Sciatic nerve (tissue), 2 donors: ENCODE data around the gene CDK15. TPM values are rescaled to one million over a fixed set of nuclear protein-coding genes. Genes with fewer than 3 reads are reported as not detected.
"Not testable (repeated sequence)": the region's sequence is repeated elsewhere in the genome, so short reads cannot be mapped to it uniquely, and the experiment has no call there.

Experiments used
- ATAC-seq: fragments of 200-7000 bp; cut with Tn5 transposase; one replicate; pipeline ENCODE4 v1.9.1; 2020; ENCODE audit warnings: mild to moderate bottlenecking, moderate library complexity
- DNase-seq: peaks from one replicate; pipeline ENCODE4 v3.0.0-alpha.2; 2020; ENCODE audit warnings: low spot score
- intact Hi-C: fragments of 100-400 bp; cut with DNase I; formaldehyde crosslinking; loops from one replicate; pipeline ENCODE4 v1.14.2; 2022
- total RNA-seq: library from RNA; stranded (reverse); fragmentation: NEBNext Ultra II Directional; extraction: Animal tissue kit (Norgen Biotek cat#: 25700); gene quantifications from one replicate; pipeline ENCODE4 v1.2.1, GENCODE V29; 2021
- donor health status: DM: no; HTN: no; CAD: no.
- donor health status: DM: no; HTN: no; CAD: no.

Gene CDK15
- total RNA-seq, 1 donor from 2014 or later = 2.3 TPM

DNA sequence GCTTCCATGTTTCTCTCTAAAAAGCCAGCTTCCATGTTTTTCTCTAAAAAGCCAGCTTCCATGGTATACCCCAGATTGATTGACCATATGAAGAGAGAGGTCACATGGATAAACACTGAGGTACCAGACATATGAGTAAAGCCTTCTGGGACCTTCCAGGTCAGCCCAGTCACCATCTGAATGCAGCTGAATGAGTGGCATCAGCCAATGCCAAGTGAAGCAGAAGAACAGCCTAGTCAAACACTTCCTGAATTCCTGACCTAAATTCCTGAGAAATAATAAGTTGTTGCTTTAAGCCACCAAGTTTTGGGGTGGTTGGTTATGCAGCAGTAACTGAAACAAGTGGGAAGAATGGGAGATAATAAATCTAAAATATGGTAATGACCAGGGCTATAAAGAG, 19.9 kb upstream of the CDK15 start:
- no peak for ATAC-seq
- intact Hi-C loops = no loop called here
- no peak for DNase-seq

- DNase-seq = no peak
- intact Hi-C loops = no loop called here
- no peak for ATAC-seq
Observed at GRCh38 chr2:201788371-201788770, 18.0 kb upstream of the CDK15 start.

DNA sequence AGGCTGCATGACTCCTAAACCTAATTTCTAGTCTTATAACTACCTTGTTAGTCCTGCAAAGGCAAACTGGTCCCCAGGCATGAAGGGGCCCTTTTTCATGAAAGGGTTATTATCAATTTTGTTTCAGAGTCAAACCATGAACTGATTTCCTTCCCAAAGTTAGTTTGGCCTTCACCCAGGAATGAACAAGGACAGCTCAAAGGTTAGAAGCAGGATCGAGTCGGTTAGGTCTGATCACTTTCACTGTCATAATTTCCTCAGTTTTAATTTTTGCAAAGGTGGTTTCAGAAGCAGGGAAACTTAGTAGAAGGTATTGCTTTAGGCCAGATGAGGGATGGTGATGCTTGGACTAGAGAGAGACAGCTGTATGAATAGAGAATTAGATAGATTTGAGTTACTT, 16.9 kb upstream of the CDK15 start:
- DNase-seq (no peak), ATAC-seq (no peak)
- intact Hi-C loops = no loop called here

GRCh38 chr2:201790291-201790690, 16.0 kb upstream of the CDK15 start:
- no peak for ATAC-seq
- DNase-seq = no peak
- intact Hi-C loops = loop anchor here (5.0 kb wide), 1 partner anchor 382 kb away; no protein-coding TSS in a partner anchor

GRCh38 chr2:201790989-201791388, 15.3 kb upstream of the CDK15 start:
- ATAC-seq = no peak
- intact Hi-C loops = loop anchor here (5.0 kb wide), 1 partner anchor 381 kb away; no protein-coding TSS in a partner anchor
- DNase-seq = no peak

DNA sequence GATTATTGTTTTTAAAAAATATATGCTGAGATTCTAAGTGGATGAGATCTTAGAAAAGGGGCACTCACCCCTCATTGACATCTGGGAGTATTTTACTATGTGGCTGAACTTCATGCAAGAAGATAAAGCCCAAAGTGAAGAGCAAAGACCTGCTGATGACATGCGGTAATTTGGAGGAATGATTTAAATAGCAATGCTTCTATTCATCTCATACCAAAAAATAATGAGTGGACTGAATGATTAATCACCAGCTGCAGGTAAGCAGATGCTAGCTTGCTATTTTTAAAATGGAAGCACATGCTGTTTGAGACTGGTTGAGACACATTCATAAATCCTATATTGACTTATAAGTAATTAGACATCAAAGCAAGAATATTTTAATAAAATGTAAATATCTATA, 12.7 kb upstream of the CDK15 start:
- intact Hi-C loops = loop anchor here (5.0 kb wide), 1 partner anchor 379 kb away; no protein-coding TSS in a partner anchor
- no peak for ATAC-seq

DNA sequence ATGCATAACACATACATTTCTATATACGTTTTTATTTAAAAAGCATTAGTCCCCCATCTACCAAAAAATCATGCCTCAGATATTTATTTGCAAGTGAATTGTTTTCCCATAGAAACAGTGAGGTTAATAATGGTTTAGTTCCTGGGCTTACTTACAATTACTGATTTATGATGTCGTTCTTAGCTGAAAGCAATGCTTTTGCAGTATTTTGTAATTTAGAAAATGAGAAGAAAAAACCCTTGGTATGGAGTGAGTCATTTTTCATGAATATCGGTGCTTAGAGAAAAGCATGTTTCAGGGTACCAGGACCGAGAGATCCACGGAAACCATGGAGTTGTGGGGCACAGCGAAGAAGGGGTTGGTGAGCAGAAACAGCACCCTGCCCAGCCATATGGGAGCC, 12.0 kb upstream of the CDK15 start:
- intact Hi-C loops = loop anchor here (5.0 kb wide), 1 partner anchor 378 kb away; no protein-coding TSS in a partner anchor
- DNase-seq (no peak), ATAC-seq (no peak)

More for the DNA sequence above, 12.7 kb upstream of the CDK15 start:
- no peak for DNase-seq

- ATAC-seq (peak; percentile 84), DNase-seq (no peak)
- intact Hi-C loops = no loop called here
Observed at GRCh38 chr2:201795607-201796477, 10.5 kb upstream of the CDK15 start.

GRCh38 chr2:201796478-201796865, 9.9 kb upstream of the CDK15 start:
- DNase-seq (no peak), ATAC-seq (no peak)
- intact Hi-C loops = no loop called here

DNA sequence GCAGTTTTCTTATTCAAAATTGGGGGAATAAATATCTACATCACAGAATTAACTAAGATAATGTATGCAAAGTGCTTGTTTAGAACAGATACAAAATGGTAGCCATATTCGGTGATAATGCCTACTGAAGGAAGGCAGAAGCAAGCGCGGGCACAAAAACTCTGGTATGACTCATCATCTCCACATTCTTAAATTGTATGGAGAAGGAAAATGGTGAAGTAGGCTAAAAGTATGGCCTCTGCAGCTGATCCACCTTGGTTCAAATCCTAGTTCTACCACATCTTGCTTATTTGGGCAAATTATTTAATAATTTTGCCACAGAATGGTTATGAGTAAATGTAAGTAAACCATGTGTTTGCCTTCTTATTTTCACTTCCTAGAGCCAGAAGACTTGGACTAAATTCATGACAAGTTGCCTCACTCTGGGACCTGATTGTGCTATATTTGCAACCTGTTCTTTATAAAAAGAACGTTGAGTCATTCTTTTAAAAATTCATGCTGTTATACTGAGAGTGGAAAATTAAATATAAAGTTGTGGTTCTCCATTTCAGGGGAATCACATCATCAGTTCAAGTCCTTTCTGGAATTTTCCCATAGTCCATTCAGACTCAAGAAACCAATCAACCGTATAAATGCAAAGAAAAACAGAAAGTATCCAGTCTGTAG, 9.0 kb upstream of the CDK15 start:
- ATAC-seq (no peak), DNase-seq (no peak)
- intact Hi-C loops = no loop called here

DNA sequence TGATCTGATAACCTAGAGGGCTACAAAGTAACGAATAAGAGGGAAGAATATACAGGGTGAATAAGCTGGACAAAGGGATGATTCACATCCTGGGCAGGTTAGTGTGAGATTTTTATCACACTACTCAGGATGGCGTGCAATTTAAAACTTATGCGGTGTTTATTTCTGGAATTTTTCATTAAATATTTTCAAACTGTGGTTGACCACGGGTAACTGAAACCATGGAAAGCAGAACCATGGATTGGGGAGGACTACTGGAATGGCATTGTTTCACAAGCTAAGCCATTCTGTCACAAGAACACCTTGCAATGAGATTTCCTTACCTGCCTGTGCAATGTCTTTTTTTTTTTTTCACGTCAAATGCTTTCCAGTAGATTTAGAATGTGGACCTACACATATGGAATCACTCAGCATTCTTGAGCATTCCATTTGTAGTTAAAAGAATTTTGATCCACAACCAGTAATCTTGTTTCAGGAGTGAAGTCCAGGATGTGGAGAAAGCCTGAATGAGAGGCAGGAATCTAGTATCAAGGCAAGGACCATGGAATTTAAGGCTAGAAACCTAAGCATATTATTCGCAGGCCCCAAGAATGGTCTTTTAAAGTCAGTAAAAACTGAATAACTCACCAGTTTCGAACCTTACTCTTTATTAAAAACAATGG, 8.0 kb upstream of the CDK15 start:
- ATAC-seq = no peak
- intact Hi-C loops = no loop called here

GRCh38 chr2:201798914-201799285, 7.4 kb upstream of the CDK15 start:
- intact Hi-C loops, DNase-seq, ATAC-seq: not testable (repeated sequence)

More for the DNA sequence above, 8.0 kb upstream of the CDK15 start:
- DNase-seq = no peak

- intact Hi-C loops = no loop called here
- peak; percentile 71 for DNase-seq
- ATAC-seq = peak; percentile 97
Observed at GRCh38 chr2:201807452-201807999, 1.2 kb downstream of the CDK15 start.

GRCh38 chr2:201808027-201808426, 1.7 kb downstream of the CDK15 start:
- no peak for ATAC-seq
- intact Hi-C loops = no loop called here
- DNase-seq = no peak

DNA sequence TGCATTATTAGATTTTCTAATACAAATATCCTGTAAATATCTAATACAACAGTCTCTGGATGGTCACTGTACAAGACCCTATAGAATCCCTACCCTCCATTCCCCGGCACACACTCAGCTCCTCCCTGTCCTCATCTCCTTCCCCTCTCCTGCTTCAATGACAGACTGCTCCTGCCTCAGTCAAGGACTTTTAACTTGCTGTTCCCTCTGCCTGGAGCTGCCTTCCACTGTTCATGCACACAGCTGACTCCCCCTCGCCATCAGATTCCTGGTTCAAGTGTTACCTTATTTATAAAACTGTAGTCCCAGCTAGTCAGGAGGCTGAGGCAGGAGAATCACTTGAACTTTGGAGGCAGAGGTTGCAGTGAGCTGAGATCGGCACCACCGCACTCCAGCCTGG, 3.3 kb downstream of the CDK15 start:
- ATAC-seq (no peak), DNase-seq (no peak)
- intact Hi-C loops = no loop called here

GRCh38 chr2:201810604-201811003, 4.3 kb downstream of the CDK15 start:
- ATAC-seq, intact Hi-C loops, DNase-seq: not testable (repeated sequence)

- intact Hi-C loops = no loop called here
Observed at GRCh38 chr2:201813996-201814760, 7.8 kb downstream of the CDK15 start.

DNA sequence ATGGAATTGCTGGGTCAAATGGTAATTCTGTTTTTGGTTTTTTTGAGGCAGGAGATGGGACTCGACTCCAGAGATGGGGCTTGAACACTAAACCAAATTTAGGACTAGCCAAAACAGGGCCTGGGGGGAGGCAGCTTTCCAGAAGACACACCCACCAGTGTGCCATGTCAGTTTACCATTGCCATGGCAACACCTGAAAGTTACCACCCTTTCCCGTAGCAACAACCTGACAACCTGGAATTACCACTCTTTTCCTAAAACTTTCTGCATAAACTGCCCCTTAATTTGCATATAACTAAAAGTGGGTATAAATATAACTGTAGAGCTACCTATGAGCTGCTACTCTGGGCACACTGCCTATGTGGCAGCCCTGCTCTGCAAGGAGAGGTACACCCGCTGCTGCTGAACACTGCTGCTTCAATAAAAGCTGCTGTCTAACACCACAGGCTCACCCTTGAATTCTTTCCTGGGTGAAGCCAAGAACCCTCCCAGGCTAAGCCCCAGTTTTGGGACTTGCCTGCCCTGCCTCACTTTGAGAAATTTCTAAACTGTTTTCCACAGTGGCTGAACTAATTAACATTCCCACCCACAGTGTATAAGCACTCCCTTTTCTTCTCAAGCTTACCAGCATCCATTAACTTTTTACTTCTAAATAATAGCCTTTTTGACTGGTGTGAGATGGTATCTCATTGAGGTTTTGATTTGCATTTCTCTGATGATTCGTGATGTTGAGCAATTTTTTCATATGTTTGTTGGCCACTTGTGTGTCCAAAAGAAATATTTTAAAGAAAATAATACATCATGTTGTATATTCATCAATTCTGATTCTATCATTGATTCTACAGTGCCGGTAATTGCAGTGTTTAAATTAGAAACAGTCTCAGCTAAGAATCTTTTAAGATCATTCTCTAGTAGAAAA, 10.6 kb downstream of the CDK15 start:
- ATAC-seq (no peak), DNase-seq (no peak)
- intact Hi-C loops = no loop called here

More at GRCh38 chr2:201813996-201814760, 7.8 kb downstream of the CDK15 start:
- DNase-seq (no peak), ATAC-seq (peak; percentile 81)
